Stimulated activated effector memory CD8-positive, alpha-beta T cell treated with anti-CD3 and anti-CD28 coated beads, Interleukin-12 subunit alpha, Interleukin-12 subunit beta, amount 100 ng/mL, for 72 hours (primary cell): ENCODE data around the gene CD248.

Experiments
- ATAC-seq: fragments of 150-1000 bp; cut with Tn5 transposase; 2 replicates; pipeline ENCODE4 v1.10.0; 2021
- DNase-seq, 2 donors: peaks; one replicate each; pipeline ENCODE4 v3.0.0; 2021 to 2022; ENCODE audit warnings: low spot score in 2 of 2
- H3K27ac Mint-ChIP-seq: one replicate; pipeline ENCODE4 v1.8.0; 2022; ENCODE audit warnings: mild to moderate bottlenecking, mixed read lengths
- H3K36me3 Mint-ChIP-seq: one replicate; pipeline ENCODE4 v1.8.0; 2022; ENCODE audit warnings: mild to moderate bottlenecking, mixed read lengths
- H3K4me1 Mint-ChIP-seq: one replicate; pipeline ENCODE4 v1.8.0; 2022; ENCODE audit warnings: mixed read lengths
- H3K4me3 Mint-ChIP-seq: one replicate; pipeline ENCODE4 v1.8.0; 2022; ENCODE audit warnings: mild to moderate bottlenecking, mixed read lengths
- H3K9me3 Mint-ChIP-seq: one replicate; pipeline ENCODE4 v1.8.0; 2022; ENCODE audit warnings: mixed read lengths

Gene CD248

GRCh38 chr11:66346476-66347424 is 29.9 kb upstream of the CD248 start:
- H3K27ac Mint-ChIP-seq: peak overlapping the region; percentile 99
- DNase-seq: peak in 1 of 2 donors; percentile 64
- ATAC-seq: no peak
- peaks cover 49% of the 10 kb centered on the region for H3K36me3 Mint-ChIP-seq
- peak overlapping the region; percentile 92 for H3K4me3 Mint-ChIP-seq
- H3K4me1 Mint-ChIP-seq: peaks cover 56% of the 10 kb centered on the region
- H3K9me3 Mint-ChIP-seq: no peaks in the 10 kb centered on the region

DNA sequence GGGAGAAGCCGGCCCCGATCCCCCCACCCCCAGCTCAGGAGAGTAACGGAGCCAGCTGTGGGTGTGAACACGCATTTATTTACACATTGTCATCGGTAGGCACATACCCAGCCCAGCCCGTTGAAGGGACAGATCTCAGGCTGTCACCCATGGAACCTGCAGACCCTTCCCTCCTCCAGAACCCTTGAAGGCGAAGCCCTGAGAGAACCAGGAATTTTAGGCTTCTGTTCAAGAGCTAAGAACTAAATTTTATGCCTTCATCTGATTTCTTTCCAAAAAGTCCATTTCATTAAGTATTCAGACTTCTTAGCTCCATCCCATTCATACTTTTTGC is 28.4 kb upstream of the CD248 start:
- ATAC-seq: peak; percentile 6
- Mint-ChIP-seq H3K36me3 (peaks cover 62% of the 10 kb centered on the region), H3K27ac (peak overlapping the region; percentile 96), H3K4me1 (peaks cover 63% of the 10 kb centered on the region), H3K4me3 (peak overlapping the region; percentile 92), H3K9me3 (no peaks in the 10 kb centered on the region)
- no peak for DNase-seq

DNA sequence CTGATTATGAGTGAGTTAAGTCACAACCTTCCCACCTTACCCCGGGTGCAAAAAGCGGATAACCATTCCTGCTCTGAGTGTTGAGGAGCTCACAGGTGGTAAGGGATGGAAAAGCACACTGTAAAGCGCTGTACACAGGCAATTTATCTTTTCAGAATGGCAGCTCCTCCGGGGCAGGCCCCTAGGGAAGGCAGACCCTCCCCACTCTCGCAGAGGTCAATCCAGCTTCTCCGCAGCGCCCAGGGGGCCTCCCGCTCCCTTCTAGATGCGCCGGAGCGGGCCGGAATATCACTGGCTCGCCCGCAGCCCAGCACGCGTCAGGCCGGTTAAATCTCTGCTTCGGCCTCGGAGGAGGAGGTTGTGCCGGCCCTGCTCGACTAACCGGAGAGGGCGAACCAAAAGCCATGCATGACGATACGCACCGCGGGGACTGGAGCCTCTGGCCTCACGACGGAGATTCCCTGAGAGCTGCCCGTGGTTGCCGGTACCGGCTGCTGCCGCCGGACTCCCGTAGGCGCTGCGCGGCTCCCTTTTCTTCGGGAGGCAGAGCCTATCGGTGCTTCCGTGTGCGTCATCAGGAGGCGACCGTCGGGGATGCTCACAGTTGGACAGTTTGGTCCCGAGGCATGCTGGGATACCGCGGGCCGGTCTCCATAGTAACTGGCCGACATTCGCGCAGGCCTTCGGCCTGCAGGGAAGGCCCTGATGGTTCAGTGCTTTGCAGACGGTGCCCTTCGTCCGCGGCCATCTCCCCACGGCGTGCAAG is 27.9 kb upstream of the CD248 start, which contains the start of gene BRMS1:
BRMS1 (minus strand) TSS at position 555 of the 766 bp plus-strand sequence. CDS start 2,870 bp downstream, outside the sequence.
- Mint-ChIP-seq H3K9me3 (no peaks in the 10 kb centered on the region), H3K4me3 (peak within 1 kb of the TSS; percentile 92), H3K27ac (peak within 1 kb of the TSS; percentile 96), H3K4me1 (peaks cover 63% of the 10 kb centered on the region), H3K36me3 (peaks cover 67% of the 10 kb centered on the region)
- DNase-seq: peak; percentile 87 to 97
- peak; percentile 90 for ATAC-seq

GRCh38 chr11:66343176-66343575 is 26.3 kb upstream of the CD248 start:
- Mint-ChIP-seq H3K36me3 (peaks cover 69% of the 10 kb centered on the region), H3K27ac (peak overlapping the region; percentile 56), H3K4me3 (peak overlapping the region; percentile 92), H3K9me3 (no peaks in the 10 kb centered on the region), H3K4me1 (peaks cover 68% of the 10 kb centered on the region)
- no peak for ATAC-seq
- DNase-seq: no peak

DNA sequence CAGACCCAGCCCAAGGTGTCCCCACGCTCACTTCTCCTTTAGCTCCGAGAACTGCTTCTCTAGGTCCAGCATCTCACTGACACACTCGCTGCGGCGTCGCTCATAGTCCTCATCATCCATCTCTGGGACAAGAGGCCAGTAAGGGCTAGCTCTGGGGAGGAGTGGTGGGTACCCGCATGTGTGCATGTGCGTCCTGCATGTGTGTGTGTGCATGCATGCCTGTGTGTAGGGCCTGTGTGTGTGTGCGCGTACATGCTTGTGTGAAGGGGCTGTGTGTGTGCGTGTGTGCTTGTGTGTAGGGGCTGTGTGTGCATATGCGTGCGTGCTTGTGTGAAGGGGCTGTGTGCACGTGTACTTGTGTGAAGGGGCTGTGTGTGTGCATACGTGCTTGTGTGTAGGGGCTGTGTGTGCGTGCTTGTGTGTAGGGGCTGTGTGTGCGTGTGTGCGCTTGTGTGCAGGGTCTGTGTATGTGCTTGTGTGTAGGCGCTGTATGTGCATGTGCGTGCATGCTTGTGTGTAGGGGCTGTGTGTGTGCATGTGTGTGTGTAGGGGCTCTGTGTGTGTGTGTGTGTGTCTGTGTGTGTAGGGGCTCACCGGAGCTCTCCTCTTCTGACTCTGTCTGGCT is 24.8 kb upstream of the CD248 start:
- ATAC-seq (no peak), DNase-seq (no peak)
- H3K27ac Mint-ChIP-seq: peak overlapping the region; percentile 7

GRCh38 chr11:66340596-66341501 is 24.0 kb upstream of the CD248 start:
- DNase-seq (no peak), ATAC-seq (no peak)
- no peaks in the 10 kb centered on the region for H3K9me3 Mint-ChIP-seq
- H3K36me3 Mint-ChIP-seq: peaks cover 74% of the 10 kb centered on the region
- H3K4me3 Mint-ChIP-seq: no peak overlapping the region
- H3K4me1 Mint-ChIP-seq: peaks cover 75% of the 10 kb centered on the region
- H3K27ac Mint-ChIP-seq: no peak overlapping the region

More for the DNA sequence above, 24.8 kb upstream of the CD248 start:
- H3K4me1 Mint-ChIP-seq: peaks cover 76% of the 10 kb centered on the region
- no peaks in the 10 kb centered on the region for H3K9me3 Mint-ChIP-seq
- peaks cover 69% of the 10 kb centered on the region for H3K36me3 Mint-ChIP-seq
- H3K4me3 Mint-ChIP-seq: no peak overlapping the region

GRCh38 chr11:66339686-66340483 is 23.0 kb upstream of the CD248 start:
- peaks cover 72% of the 10 kb centered on the region for H3K4me1 Mint-ChIP-seq
- no peak overlapping the region for H3K27ac Mint-ChIP-seq
- H3K36me3 Mint-ChIP-seq: peaks cover 68% of the 10 kb centered on the region
- H3K9me3 Mint-ChIP-seq: no peaks in the 10 kb centered on the region
- DNase-seq (no peak), ATAC-seq (no peak)
- no peak overlapping the region for H3K4me3 Mint-ChIP-seq

GRCh38 chr11:66339162-66339675 is 22.4 kb upstream of the CD248 start:
- ATAC-seq (no peak), DNase-seq (no peak)
- Mint-ChIP-seq H3K4me3 (no peak overlapping the region), H3K36me3 (peaks cover 66% of the 10 kb centered on the region), H3K27ac (peak overlapping the region; percentile 86), H3K9me3 (no peaks in the 10 kb centered on the region), H3K4me1 (peaks cover 66% of the 10 kb centered on the region)

DNA sequence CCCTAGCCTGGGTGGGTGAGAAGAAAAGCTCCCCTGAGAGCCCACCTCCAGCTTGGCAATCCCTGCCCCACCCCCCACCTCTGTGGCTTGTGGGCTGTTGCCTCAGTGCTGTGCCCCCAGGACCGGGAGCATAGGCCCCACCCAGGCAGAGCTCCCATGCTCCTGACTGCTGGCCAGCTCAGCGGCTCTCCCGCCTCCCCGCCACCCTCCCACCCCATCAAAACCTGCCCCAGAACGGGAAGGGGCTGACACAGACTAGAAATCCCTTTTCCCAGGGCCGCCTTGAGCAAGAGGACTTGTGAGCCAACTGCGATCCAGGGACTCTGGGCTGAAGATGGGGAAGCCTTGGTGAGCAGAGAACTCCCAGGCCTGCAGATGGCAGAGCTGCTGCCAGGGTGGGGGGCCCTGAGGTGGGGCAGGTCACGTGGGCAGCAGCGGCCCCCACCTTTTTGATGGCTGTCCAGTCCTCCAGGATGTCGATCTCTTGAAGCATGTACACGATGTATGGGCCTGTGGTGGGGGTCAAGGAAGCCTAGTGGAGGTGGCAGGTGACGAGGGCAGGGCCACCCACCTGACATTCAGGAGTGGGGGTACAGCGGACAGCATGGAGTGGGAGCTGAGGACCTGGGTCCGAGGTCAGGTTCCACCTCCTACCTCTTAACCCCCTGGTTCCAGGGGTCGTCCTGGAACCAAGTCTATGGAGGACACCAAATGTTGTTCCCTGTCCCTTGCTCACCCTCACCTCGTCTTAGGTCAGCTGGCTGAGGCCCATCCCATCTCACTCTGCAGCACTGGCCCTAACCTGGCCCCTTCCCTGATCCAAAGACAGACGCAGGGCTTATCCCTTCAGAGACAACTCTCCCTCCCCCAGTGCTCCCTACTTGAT is 21.7 kb upstream of the CD248 start:
- H3K27ac Mint-ChIP-seq: peak overlapping the region; percentile 94
- no peak for DNase-seq
- no peaks in the 10 kb centered on the region for H3K9me3 Mint-ChIP-seq
- H3K4me3 Mint-ChIP-seq: no peak overlapping the region
- H3K4me1 Mint-ChIP-seq: peaks cover 59% of the 10 kb centered on the region
- peaks cover 62% of the 10 kb centered on the region for H3K36me3 Mint-ChIP-seq
- ATAC-seq: no peak

- Mint-ChIP-seq H3K4me1 (peaks cover 48% of the 10 kb centered on the region), H3K36me3 (peaks cover 55% of the 10 kb centered on the region), H3K9me3 (no peaks in the 10 kb centered on the region), H3K4me3 (peak overlapping the region; percentile 78), H3K27ac (peak overlapping the region; percentile 94)
- no peak for ATAC-seq
- DNase-seq: no peak
Measured at GRCh38 chr11:66337103-66337899, 20.5 kb upstream of the CD248 start.

DNA sequence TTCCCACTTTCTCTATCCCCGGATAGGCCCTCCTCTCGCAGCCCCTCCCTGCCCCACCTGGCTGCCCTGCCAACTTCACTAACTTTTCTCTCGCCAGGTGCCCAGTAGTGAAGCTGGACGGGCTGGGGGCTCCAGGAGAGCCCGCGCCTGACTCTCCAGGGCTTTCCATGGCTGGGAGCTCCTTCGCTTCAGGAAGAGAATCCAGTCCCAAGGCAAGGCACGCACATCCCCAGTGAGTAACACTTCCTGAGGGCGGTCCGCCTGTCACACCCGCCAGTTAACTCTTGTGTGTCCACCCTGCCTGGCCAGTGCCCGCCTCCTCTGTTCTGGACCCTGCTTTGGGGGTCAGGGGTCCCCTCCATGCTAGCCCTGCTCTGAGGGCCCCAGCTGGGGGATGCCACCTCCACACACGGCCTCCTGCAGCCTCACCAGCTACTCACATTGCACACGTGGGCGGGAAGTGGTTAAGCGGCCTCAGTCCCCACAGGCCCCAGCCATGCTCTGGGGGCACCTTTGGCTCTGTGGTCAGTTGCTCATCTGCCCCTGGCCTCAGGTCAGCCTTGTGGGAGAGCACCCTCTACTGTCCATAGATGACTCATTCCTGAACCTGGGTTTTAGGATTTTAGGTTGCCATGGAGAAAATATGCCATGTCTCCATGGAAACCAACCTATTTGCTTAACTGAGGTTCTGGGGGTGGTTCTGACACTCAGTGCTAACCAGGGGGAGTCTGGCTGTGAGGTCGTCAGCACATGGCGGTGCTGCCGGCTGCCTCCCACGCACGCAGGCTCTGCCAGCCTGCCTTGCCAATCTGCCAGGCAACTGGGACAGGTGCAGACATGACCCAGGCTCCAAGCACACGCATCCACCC is 19.6 kb upstream of the CD248 start, which contains the start of gene RIN1:
RIN1 (minus strand) TSS at position 201 of the 869 bp plus-strand sequence; CDS start at position 169, 32 bp downstream.
- ATAC-seq: peak; percentile 92
- H3K4me1 Mint-ChIP-seq: peaks cover 39% of the 10 kb centered on the region
- peak within 1 kb of the TSS; percentile 78 for H3K4me3 Mint-ChIP-seq
- H3K27ac Mint-ChIP-seq: peak within 1 kb of the TSS; percentile 94
- peak; percentile 68 to 87 for DNase-seq
- peaks cover 46% of the 10 kb centered on the region for H3K36me3 Mint-ChIP-seq
- H3K9me3 Mint-ChIP-seq: no peaks in the 10 kb centered on the region
